Karpas-422 (cell line): ENCODE data around the gene CAPN5. TPM values are rescaled to one million over a fixed set of nuclear protein-coding genes. Genes with fewer than 3 reads are reported as not detected.
A peak's percentile ranks its signal among the peaks of the same experiment; 100 is the strongest.

Source experiments
- DNase-seq: peaks from one replicate; pipeline ENCODE4 v3.0.0-alpha.2; 2015
- H2AFZ ChIP-seq: fragments of 200-600 bp; sonication (generic); 2 replicates; pipeline ENCODE4 v1.6.1; 2014; ENCODE audit warnings: antibody characterized with exemption, low read length, mixed read lengths
- H3K27ac ChIP-seq: fragments of 200-600 bp; sonication (generic); 2 replicates; pipeline ENCODE4 v1.5.1; 2014; ENCODE audit warnings: mild to moderate bottlenecking, low read length, moderate library complexity
- H3K27me3 ChIP-seq: fragments of 200-600 bp; sonication (generic); 2 replicates; pipeline ENCODE4 v1.6.1; 2014; ENCODE audit warnings: low read length, mixed read lengths
- H3K36me3 ChIP-seq: fragments of 200-600 bp; sonication (generic); 2 replicates; pipeline ENCODE4 v1.6.1; 2014; ENCODE audit warnings: low read length, mixed read lengths; ENCODE audit not compliant: insufficient read depth
- H3K4me1 ChIP-seq: fragments of 200-600 bp; sonication (generic); 2 replicates; pipeline ENCODE4 v1.6.1; 2014; ENCODE audit warnings: mild to moderate bottlenecking, low read length, mixed read lengths
- H3K4me2 ChIP-seq: fragments of 200-600 bp; sonication (generic); 2 replicates; pipeline ENCODE4 v1.6.1; 2014; ENCODE audit warnings: low read length, low read depth, mild to moderate bottlenecking; ENCODE audit not compliant: poor library complexity, severe bottlenecking
- H3K4me3 ChIP-seq: fragments of 200-600 bp; sonication (generic); 2 replicates; pipeline ENCODE4 v1.5.1; 2014; ENCODE audit warnings: mild to moderate bottlenecking, antibody characterized with exemption, low read length, mixed read lengths
- H3K79me2 ChIP-seq: fragments of 200-600 bp; sonication (generic); 2 replicates; pipeline ENCODE4 v1.6.1; 2014; ENCODE audit warnings: mild to moderate bottlenecking, low read length, mixed read lengths
- H3K9ac ChIP-seq: fragments of 200-600 bp; sonication (generic); 2 replicates; pipeline ENCODE4 v1.6.0; 2014; ENCODE audit warnings: low read length
- H3K9me2 ChIP-seq: fragments of 200-600 bp; sonication (generic), shearing (Covaris generic); replicated peaks from 2 replicates; pipeline ENCODE4 v1.6.0; 2014; ENCODE audit warnings: mild to moderate bottlenecking, low read length, moderate library complexity; ENCODE audit not compliant: insufficient read depth
- H3K9me3 ChIP-seq: fragments of 300-700, 200-600 bp; sonication (generic); 2 replicates; pipeline ENCODE4 v1.6.1; 2014; ENCODE audit warnings: low read length, mixed read lengths
- H4K20me1 ChIP-seq: fragments of 200-600 bp; sonication (generic); 2 replicates; pipeline ENCODE4 v1.6.1; 2014; ENCODE audit warnings: mild to moderate bottlenecking, antibody characterized with exemption, low read length, low read depth; ENCODE audit not compliant: insufficient read depth
- total RNA-seq: library from RNA; depleted of rRNA; stranded (reverse); fragments of >200 nt; shearing (Covaris generic); gene quantifications from 2 replicates; pipeline ENCODE4 v1.2.3, GENCODE V29; 2014; ENCODE audit warnings: low replicate concordance

Gene CAPN5
- total RNA-seq, 1 experiment from 2014 or later, result 0.07 TPM

- DNase-seq, result no peak
- H3K27ac ChIP-seq, result no peak overlapping the region
- no peaks in the 10 kb centered on the region for H3K4me1 ChIP-seq
- no peak overlapping the region for H3K4me3 ChIP-seq
- H3K9me3 ChIP-seq, result no peaks in the 10 kb centered on the region
- H3K27me3 ChIP-seq, result no peaks in the 10 kb centered on the region
- H3K9me2 ChIP-seq, result no peaks in the 10 kb centered on the region
- H3K79me2 ChIP-seq, result no peaks in the 10 kb centered on the region
- no peak overlapping the region for H3K9ac ChIP-seq
- H3K36me3 ChIP-seq, result no peaks in the 10 kb centered on the region
- H2AFZ ChIP-seq, result no peak overlapping the region
- 0 out of 2 replicates have a peak, but pooled peaks cover 7% of the 10 kb centered on the region for H4K20me1 ChIP-seq
- no peak overlapping the region for H3K4me2 ChIP-seq
These were observed 57.7 kb downstream of the CAPN5 start for GRCh38 chr11:77124488-77124887.

- Histone ChIP-seq H3K4me2 (no peak overlapping the region), H3K4me1 (no peaks in the 10 kb centered on the region), H3K27me3 (no peaks in the 10 kb centered on the region), H3K9me3 (no peaks in the 10 kb centered on the region), H3K9ac (no peak overlapping the region), H3K27ac (no peak overlapping the region), H3K4me3 (no peak overlapping the region), H4K20me1 (0 out of 2 replicates have a peak, but pooled peaks cover 7% of the 10 kb centered on the region), H3K9me2 (no peaks in the 10 kb centered on the region), H3K79me2 (no peaks in the 10 kb centered on the region), H2AFZ (no peak overlapping the region), H3K36me3 (no peaks in the 10 kb centered on the region)
- DNase-seq, result no peak
These were observed 58.4 kb downstream of the CAPN5 start for GRCh38 chr11:77125191-77125590.

GRCh38 chr11:77125695-77126094 is 58.9 kb downstream of the CAPN5 start:
- H3K27ac ChIP-seq, result no peak overlapping the region
- H3K9me3 ChIP-seq, result no peaks in the 10 kb centered on the region
- H3K4me3 ChIP-seq, result no peak overlapping the region
- no peak overlapping the region for H2AFZ ChIP-seq
- H4K20me1 ChIP-seq, result 0 out of 2 replicates have a peak, but pooled peaks cover 7% of the 10 kb centered on the region
- no peak for DNase-seq
- H3K27me3 ChIP-seq, result no peaks in the 10 kb centered on the region
- no peaks in the 10 kb centered on the region for H3K9me2 ChIP-seq
- H3K4me1 ChIP-seq, result no peaks in the 10 kb centered on the region
- no peak overlapping the region for H3K4me2 ChIP-seq
- no peaks in the 10 kb centered on the region for H3K79me2 ChIP-seq
- no peaks in the 10 kb centered on the region for H3K36me3 ChIP-seq
- no peak overlapping the region for H3K9ac ChIP-seq

GRCh38 chr11:77126156-77126775 is 59.5 kb downstream of the CAPN5 start:
- DNase-seq, result no peak

GRCh38 chr11:77126861-77127234 is 60.1 kb downstream of the CAPN5 start:
- no peak overlapping the region for H3K9ac ChIP-seq
- H3K4me3 ChIP-seq, result no peak overlapping the region
- no peak overlapping the region for H3K4me2 ChIP-seq
- H2AFZ ChIP-seq, result no peak overlapping the region
- no peaks in the 10 kb centered on the region for H3K79me2 ChIP-seq
- H3K9me2 ChIP-seq, result no peaks in the 10 kb centered on the region
- no peak overlapping the region for H3K27ac ChIP-seq
- H3K27me3 ChIP-seq, result no peaks in the 10 kb centered on the region
- H4K20me1 ChIP-seq, result 0 out of 2 replicates have a peak, but pooled peaks cover 7% of the 10 kb centered on the region
- no peaks in the 10 kb centered on the region for H3K4me1 ChIP-seq
- DNase-seq, result no peak
- no peaks in the 10 kb centered on the region for H3K36me3 ChIP-seq
- no peaks in the 10 kb centered on the region for H3K9me3 ChIP-seq

More at GRCh38 chr11:77126156-77126775, 59.5 kb downstream of the CAPN5 start:
- Histone ChIP-seq H3K27me3 (no peaks in the 10 kb centered on the region), H4K20me1 (0 out of 2 replicates have a peak, but pooled peaks cover 7% of the 10 kb centered on the region), H3K4me3 (no peak overlapping the region), H3K4me2 (no peak overlapping the region), H3K27ac (no peak overlapping the region), H3K36me3 (no peaks in the 10 kb centered on the region), H3K9ac (no peak overlapping the region), H3K79me2 (no peaks in the 10 kb centered on the region), H3K9me2 (no peaks in the 10 kb centered on the region), H3K9me3 (no peaks in the 10 kb centered on the region), H2AFZ (no peak overlapping the region), H3K4me1 (no peaks in the 10 kb centered on the region)

- no peaks in the 10 kb centered on the region for H3K27me3 ChIP-seq
- H3K27ac ChIP-seq, result no peak overlapping the region
- H3K79me2 ChIP-seq, result no peaks in the 10 kb centered on the region
- peak; percentile 70 for DNase-seq
- H2AFZ ChIP-seq, result no peak overlapping the region
- H3K9me3 ChIP-seq, result no peaks in the 10 kb centered on the region
- no peak overlapping the region for H3K4me3 ChIP-seq
- H4K20me1 ChIP-seq, result 0 out of 2 replicates have a peak, but pooled peaks cover 7% of the 10 kb centered on the region
- H3K4me2 ChIP-seq, result no peak overlapping the region
- H3K9me2 ChIP-seq, result no peaks in the 10 kb centered on the region
- no peak overlapping the region for H3K9ac ChIP-seq
- no peaks in the 10 kb centered on the region for H3K4me1 ChIP-seq
- no peaks in the 10 kb centered on the region for H3K36me3 ChIP-seq
These were observed 60.6 kb downstream of the CAPN5 start for GRCh38 chr11:77127235-77127911.

- H3K27ac ChIP-seq, result no peak within 1 kb of the TSS
- H3K9ac ChIP-seq, result no peak within 1 kb of the TSS
- DNase-seq, result no peak
- H3K4me2 ChIP-seq, result no peak within 1 kb of the TSS
- no peak within 1 kb of the TSS for H3K4me3 ChIP-seq
- no peaks in the 10 kb centered on the region for H3K79me2 ChIP-seq
- H3K36me3 ChIP-seq, result no peaks in the 10 kb centered on the region
- 0 out of 2 replicates have a peak, but pooled peaks cover 7% of the 10 kb centered on the region for H4K20me1 ChIP-seq
- no peaks in the 10 kb centered on the region for H3K9me3 ChIP-seq
- H3K4me1 ChIP-seq, result no peaks in the 10 kb centered on the region
- no peak within 1 kb of the TSS for H2AFZ ChIP-seq
- H3K27me3 ChIP-seq, result no peaks in the 10 kb centered on the region
- no peaks in the 10 kb centered on the region for H3K9me2 ChIP-seq
These were observed 61.3 kb downstream of the CAPN5 start, which contains the start of gene MYO7A for GRCh38 chr11:77127920-77128691. Gene MYO7A, plus strand, starts transcription at chr11:77128246. Its CDS starts 2,389 bp downstream, at chr11:77130635.
